Measurements from ENCODE around the gene SPATA16. TPM values are rescaled to one million over a fixed set of nuclear protein-coding genes. Genes with fewer than 3 reads are reported as not detected.

Gene SPATA16
- total and polyA plus RNA-seq, 7 donors, result not detected

DNA sequence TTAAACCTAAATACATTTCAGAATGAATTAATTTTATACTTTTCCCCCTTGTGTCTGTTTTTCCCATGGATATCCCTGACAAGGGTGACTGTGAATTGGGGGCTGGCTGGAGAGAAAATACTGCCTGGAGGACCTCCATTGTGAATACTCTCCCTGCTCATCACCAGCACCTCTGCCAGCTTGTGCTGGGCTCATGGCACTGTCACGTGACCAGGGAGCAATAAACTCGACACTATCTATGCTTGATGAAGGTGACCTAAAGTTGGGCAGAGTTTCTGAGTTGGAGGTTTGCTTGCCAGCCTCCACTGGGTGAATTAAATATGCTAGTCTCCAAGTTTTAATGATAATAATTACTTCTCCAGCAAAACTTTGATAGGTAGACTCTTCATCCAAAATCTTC, 189.5 kb downstream of the SPATA16 start:
- ATAC-seq, result no peak
- DNase-seq, result no peak
- Histone ChIP-seq H3K4me3 (no peak overlapping the region), H3K27me3 (ENCODE audit: insufficient read depth in 3 of 3, low read length in 2 of 3) (no peaks in the 10 kb centered on the region), H3K9me3 (no peaks in the 10 kb centered on the region), H3K4me1 (no peaks in the 10 kb centered on the region), H3K36me3 (ENCODE audit: insufficient read depth in 1 of 2, low read depth in 1 of 2) (no peaks in the 10 kb centered on the region), H3K27ac (no peak overlapping the region)
- intact Hi-C loops (cut with DNase I), result no loop called here
- TF ChIP-seq, protein P1, sequence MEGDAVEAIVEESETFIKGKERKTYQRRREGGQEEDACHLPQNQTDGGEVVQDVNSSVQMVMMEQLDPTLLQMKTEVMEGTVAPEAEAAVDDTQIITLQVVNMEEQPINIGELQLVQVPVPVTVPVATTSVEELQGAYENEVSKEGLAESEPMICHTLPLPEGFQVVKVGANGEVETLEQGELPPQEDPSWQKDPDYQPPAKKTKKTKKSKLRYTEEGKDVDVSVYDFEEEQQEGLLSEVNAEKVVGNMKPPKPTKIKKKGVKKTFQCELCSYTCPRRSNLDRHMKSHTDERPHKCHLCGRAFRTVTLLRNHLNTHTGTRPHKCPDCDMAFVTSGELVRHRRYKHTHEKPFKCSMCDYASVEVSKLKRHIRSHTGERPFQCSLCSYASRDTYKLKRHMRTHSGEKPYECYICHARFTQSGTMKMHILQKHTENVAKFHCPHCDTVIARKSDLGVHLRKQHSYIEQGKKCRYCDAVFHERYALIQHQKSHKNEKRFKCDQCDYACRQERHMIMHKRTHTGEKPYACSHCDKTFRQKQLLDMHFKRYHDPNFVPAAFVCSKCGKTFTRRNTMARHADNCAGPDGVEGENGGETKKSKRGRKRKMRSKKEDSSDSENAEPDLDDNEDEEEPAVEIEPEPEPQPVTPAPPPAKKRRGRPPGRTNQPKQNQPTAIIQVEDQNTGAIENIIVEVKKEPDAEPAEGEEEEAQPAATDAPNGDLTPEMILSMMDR (IDR thresholded peaks at IDR 0.05), result no peak
- WGBS, 3 donors, result 21 to 37% (median 21%) methylated on average over 2 of the region's 2 CpGs

DNA sequence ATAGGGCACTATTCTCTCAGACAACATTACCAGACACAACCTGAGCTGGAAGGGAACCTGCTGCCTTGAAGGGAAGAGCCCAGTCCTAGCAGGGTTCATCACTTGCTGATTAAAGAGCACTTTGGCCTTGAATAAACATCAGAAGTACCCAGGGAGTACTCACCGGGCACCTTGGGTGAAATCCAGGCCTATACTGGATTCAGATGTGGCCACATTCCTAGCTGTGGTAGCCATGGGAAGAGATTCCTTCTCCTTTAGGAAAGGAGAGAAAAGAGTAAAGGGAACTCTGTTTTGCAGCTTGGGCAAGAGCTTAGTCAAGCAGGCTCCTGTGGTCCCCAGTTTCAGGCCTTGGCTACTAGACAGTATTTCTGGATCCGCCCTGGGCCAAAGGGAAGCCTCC, 195.0 kb downstream of the SPATA16 start:
- DNase-seq (no peak), ATAC-seq (no peak)
- no peaks in the 10 kb centered on the region for H3K27me3 ChIP-seq (ENCODE audit: insufficient read depth in 3 of 3, low read length in 2 of 3)
- H3K36me3 ChIP-seq (ENCODE audit: insufficient read depth in 1 of 2, low read depth in 1 of 2), result no peaks in the 10 kb centered on the region
- intact Hi-C loops (cut with DNase I), result no loop called here
- no peak overlapping the region for H3K4me3 ChIP-seq
- H3K9me3 ChIP-seq, result no peaks in the 10 kb centered on the region
- TF ChIP-seq, protein P1 (IDR thresholded peaks at IDR 0.05), result no peak
- H3K4me1 ChIP-seq, result no peaks in the 10 kb centered on the region
- WGBS, 3 donors, result 77 to 88% (median 86%) methylated on average over 2 of the region's 2 CpGs
- H3K27ac ChIP-seq, result no peak overlapping the region

DNA sequence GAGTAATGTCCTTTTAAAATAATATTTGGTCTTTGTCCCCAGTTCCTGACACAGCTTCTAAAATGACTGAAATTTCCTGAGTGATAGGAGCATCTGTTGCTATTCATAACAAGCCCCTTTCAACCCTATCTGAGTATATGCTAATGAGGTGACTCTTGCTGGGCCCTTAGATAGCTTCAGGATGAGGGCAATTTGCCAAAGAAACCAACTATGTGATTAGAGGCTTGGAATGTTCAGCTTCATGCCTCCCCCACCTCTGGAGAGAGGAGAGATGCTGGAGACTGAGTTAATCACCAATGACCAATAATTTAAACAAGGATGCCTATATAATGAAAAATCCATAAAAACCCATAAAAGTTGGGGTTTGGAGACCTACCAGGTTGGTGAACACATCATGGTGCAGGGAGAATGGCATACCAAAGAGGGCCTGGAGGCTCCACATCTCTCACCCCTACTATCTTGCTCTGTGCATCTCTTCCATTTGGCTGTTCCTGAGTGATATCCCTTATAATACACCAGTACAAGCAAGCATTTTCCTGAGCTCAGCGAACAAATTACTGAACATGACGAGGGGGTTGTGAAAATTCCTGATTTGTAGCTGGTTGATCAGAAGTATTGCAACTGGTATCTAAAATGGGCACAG, 201.3 kb downstream of the SPATA16 start:
- TF ChIP-seq, protein P1 (IDR thresholded peaks at IDR 0.05), result no peak
- intact Hi-C loops (cut with DNase I), result no loop called here
- Histone ChIP-seq H3K4me1 (no peaks in the 10 kb centered on the region), H3K27ac (no peak overlapping the region), H3K36me3 (ENCODE audit: insufficient read depth in 1 of 2, low read depth in 1 of 2) (no peaks in the 10 kb centered on the region), H3K9me3 (no peaks in the 10 kb centered on the region), H3K4me3 (no peak overlapping the region), H3K27me3 (ENCODE audit: insufficient read depth in 3 of 3, low read length in 2 of 3) (no peaks in the 10 kb centered on the region)
- ATAC-seq (no peak), DNase-seq (no peak)
- 49 to 65% (median 49%) methylated on average over 2 of the region's 2 CpGs for WGBS, 3 donors

DNA sequence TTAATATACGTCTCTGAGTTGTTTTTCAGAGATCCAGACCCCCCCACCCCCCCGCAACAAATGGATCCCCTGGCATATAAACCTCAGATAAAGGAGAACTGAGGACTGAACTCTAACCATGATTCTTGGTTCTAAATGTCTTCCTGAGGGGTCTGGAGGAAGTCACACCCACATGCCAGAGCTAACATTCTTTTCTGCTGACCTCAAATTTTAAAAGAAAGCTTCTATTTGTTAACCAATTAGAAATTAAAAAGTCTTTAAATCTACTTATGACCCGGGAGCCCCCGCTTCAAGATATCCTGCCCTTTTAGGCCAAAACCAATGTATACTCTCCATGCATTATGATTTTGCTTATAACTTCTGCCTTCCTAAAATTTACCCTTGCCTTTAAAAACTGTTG, 202.2 kb downstream of the SPATA16 start:
- DNase-seq (no peak), ATAC-seq (no peak)
- intact Hi-C loops (cut with DNase I), result no loop called here
- Histone ChIP-seq H3K27me3 (ENCODE audit: insufficient read depth in 3 of 3, low read length in 2 of 3) (no peaks in the 10 kb centered on the region), H3K4me3 (no peak overlapping the region), H3K27ac (no peak overlapping the region), H3K36me3 (ENCODE audit: insufficient read depth in 1 of 2, low read depth in 1 of 2) (no peaks in the 10 kb centered on the region), H3K9me3 (no peaks in the 10 kb centered on the region), H3K4me1 (no peaks in the 10 kb centered on the region)
- 44 to 66% (median 59%) methylated on average over 4 of the region's 4 CpGs for WGBS, 3 donors
- TF ChIP-seq, protein P1 (IDR thresholded peaks at IDR 0.05), result no peak

DNA sequence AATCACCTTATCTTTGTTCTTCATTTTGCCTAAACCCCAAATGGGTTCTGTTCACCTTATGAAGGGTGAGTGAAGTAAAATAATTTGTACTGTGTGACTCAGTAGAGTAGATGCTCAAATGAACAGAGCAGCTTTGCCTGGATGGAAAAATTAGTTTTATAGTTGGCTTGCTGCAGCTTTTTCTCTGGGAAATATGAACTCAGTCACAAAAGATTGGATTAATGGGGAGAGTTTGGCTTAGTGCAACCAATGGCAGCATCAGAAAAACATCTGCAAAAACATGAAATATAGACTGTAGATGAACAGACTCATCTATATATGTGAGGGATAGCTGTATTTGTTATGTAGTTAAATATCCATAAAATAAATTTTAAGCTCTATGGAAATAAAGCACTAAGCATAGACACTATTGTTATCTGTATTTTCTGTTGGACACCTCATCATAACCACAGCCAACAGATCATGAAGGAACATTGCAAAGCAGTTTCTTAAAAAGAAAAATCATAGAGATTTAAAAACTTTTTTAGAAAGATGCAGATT, 209.2 kb downstream of the SPATA16 start:
- Histone ChIP-seq H3K27me3 (ENCODE audit: insufficient read depth in 3 of 3, low read length in 2 of 3) (no peaks in the 10 kb centered on the region), H3K4me1 (no peaks in the 10 kb centered on the region), H3K9me3 (no peaks in the 10 kb centered on the region), H3K27ac (no peak overlapping the region), H3K36me3 (ENCODE audit: insufficient read depth in 1 of 2, low read depth in 1 of 2) (no peaks in the 10 kb centered on the region), H3K4me3 (no peak overlapping the region)
- ATAC-seq, result no peak
- TF ChIP-seq, protein P1 (IDR thresholded peaks at IDR 0.05), result no peak
- intact Hi-C loops (cut with DNase I), result no loop called here
- no peak for DNase-seq
